ENCODE data around the gene NEDD4. TPM values are rescaled to one million over a fixed set of nuclear protein-coding genes. Genes with fewer than 3 reads are reported as not detected.

NEDD4 gene
- total RNA-seq, 1 donor from 2014 or later, result 24.1 TPM

- no peak overlapping the region for H3K27ac Mint-ChIP-seq (ENCODE audit: unreplicated experiment)
- H3K4me1 Mint-ChIP-seq (ENCODE audit: unreplicated experiment), result peaks cover 6% of the 10 kb centered on the region
- no peaks in the 10 kb centered on the region for H3K27me3 Mint-ChIP-seq (ENCODE audit: unreplicated experiment)
Observed at GRCh38 chr15:55999658-56000057, 6.2 kb upstream of the NEDD4 start.

GRCh38 chr15:55998478-55998877, 5.1 kb upstream of the NEDD4 start:
- no peaks in the 10 kb centered on the region for H3K9me3 Mint-ChIP-seq (ENCODE audit: unreplicated experiment)
- H3K4me3 Mint-ChIP-seq (ENCODE audit: unreplicated experiment), result no peak overlapping the region
- no peak overlapping the region for H3K27ac Mint-ChIP-seq (ENCODE audit: unreplicated experiment)
- TF ChIP-seq CTCF (IDR thresholded peaks at IDR 0.05), result no peak
- no peaks in the 10 kb centered on the region for H3K36me3 Mint-ChIP-seq (ENCODE audit: unreplicated experiment)
- no peaks in the 10 kb centered on the region for H3K27me3 Mint-ChIP-seq (ENCODE audit: unreplicated experiment)
- no peak for DNase-seq (ENCODE audit: extremely low spot score, unreplicated experiment)
- H3K4me1 Mint-ChIP-seq (ENCODE audit: unreplicated experiment), result peaks cover 12% of the 10 kb centered on the region

More at GRCh38 chr15:55999658-56000057, 6.2 kb upstream of the NEDD4 start:
- DNase-seq (ENCODE audit: extremely low spot score, unreplicated experiment), result no peak
- H3K9me3 Mint-ChIP-seq (ENCODE audit: unreplicated experiment), result no peaks in the 10 kb centered on the region
- H3K4me3 Mint-ChIP-seq (ENCODE audit: unreplicated experiment), result no peak overlapping the region
- no peaks in the 10 kb centered on the region for H3K36me3 Mint-ChIP-seq (ENCODE audit: unreplicated experiment)
- TF ChIP-seq CTCF (IDR thresholded peaks at IDR 0.05), result no peak

DNA sequence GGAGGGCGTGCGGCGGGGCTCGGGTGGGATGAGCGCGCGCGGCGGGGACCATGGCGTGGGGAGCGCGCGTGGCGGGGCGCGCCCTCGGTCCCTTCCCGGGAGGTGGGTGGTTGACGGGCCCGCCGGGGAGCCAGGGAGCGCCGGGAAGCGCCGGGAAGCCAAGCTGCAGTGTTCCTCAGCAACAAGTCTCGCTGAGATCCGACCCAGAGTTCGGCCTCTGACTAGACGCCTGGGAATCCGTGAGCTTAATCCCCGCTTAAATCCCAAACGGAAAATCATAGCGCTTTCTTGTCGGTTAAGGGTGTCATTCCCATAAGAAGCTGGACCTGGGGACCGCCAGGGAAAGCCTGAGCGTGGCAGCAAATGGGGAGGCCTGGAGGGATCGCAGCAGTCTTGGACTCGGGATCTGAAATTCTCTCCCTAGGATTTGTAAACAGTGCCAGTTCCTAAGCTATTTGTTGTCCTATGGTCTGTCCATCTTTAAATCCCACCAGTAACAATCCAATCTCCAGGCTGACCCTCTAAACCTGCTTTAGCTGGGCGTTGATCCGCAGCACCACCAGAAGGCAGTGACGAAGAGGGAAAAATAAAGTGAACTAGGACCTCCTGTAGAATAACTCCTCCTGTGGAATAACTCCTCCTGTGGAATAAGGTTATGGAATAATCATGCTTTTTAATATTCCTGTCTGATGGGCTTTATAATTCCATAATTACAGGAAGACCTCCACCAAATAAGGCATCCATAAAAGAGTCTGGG, 570 bp upstream of the NEDD4 start:
- peak overlapping the region; percentile 96 for H3K27ac Mint-ChIP-seq (ENCODE audit: unreplicated experiment)
- H3K4me3 Mint-ChIP-seq (ENCODE audit: unreplicated experiment), result peak overlapping the region; percentile 86
- H3K4me1 Mint-ChIP-seq (ENCODE audit: unreplicated experiment), result peaks cover 40% of the 10 kb centered on the region
- peaks cover 3% of the 10 kb centered on the region for H3K36me3 Mint-ChIP-seq (ENCODE audit: unreplicated experiment)
- H3K27me3 Mint-ChIP-seq (ENCODE audit: unreplicated experiment), result no peaks in the 10 kb centered on the region
- no peak for DNase-seq (ENCODE audit: extremely low spot score, unreplicated experiment)
- TF ChIP-seq CTCF (IDR thresholded peaks at IDR 0.05), result peak; percentile 32
- H3K9me3 Mint-ChIP-seq (ENCODE audit: unreplicated experiment), result no peaks in the 10 kb centered on the region

- Mint-ChIP-seq H3K27me3 (ENCODE audit: unreplicated experiment) (no peaks in the 10 kb centered on the region), H3K27ac (ENCODE audit: unreplicated experiment) (peak overlapping the region; percentile 83), H3K9me3 (ENCODE audit: unreplicated experiment) (no peaks in the 10 kb centered on the region), H3K4me3 (ENCODE audit: unreplicated experiment) (peak overlapping the region; percentile 89), H3K36me3 (ENCODE audit: unreplicated experiment) (peaks cover 3% of the 10 kb centered on the region), H3K4me1 (ENCODE audit: unreplicated experiment) (peaks cover 34% of the 10 kb centered on the region)
- no peak for DNase-seq (ENCODE audit: extremely low spot score, unreplicated experiment)
- no peak for TF ChIP-seq CTCF (IDR thresholded peaks at IDR 0.05)
Observed at GRCh38 chr15:55992769-55993110, 672 bp downstream of the NEDD4 start.

DNA sequence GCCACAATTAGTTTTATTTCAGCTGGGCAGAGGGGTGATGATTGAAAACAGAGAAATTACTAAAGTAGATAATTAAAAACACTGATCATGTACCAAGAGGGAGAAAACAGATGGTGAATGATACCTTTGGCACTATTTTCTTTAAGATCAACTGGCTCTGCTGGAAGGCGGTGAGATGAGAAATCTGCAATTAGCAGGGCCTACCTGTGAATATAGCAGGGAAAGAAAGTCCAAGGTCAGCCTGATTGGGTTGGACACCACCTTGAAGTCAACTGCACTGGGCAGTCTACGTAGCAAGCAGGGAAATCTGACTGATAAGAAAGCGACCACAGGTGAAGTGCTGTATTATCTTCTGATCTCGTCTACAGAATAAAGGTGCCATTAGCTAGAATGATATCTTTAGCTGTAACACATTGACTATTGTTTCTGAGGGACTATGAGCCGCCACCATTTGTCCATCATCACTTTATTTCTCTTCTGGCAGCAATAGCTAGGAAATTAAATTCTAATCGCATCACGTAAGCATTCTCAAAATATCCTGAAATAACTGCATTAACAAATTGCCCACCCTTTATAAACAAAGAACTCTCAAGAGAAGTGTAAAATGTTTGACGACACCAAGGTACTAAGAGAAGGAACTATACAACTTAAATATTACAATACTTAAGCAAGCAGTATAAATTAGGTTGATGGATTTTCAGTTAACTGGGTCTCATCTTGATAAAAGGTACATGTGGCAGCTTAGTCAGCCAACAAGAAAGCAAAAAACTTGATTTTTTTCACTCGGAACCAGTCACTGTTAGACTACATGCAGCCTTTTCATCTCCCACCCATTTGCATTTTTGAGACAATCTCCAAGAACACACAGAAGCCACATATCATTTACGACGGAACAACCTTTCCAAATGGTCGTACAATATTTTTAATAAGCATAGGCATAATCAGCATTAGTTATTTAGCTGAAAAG, 1.3 kb downstream of the NEDD4 start:
- Mint-ChIP-seq H3K9me3 (ENCODE audit: unreplicated experiment) (no peaks in the 10 kb centered on the region), H3K4me1 (ENCODE audit: unreplicated experiment) (peaks cover 34% of the 10 kb centered on the region), H3K27me3 (ENCODE audit: unreplicated experiment) (no peaks in the 10 kb centered on the region), H3K4me3 (ENCODE audit: unreplicated experiment) (peak overlapping the region; percentile 89), H3K27ac (ENCODE audit: unreplicated experiment) (peak overlapping the region; percentile 83), H3K36me3 (ENCODE audit: unreplicated experiment) (peaks cover 3% of the 10 kb centered on the region)
- no peak for TF ChIP-seq CTCF (IDR thresholded peaks at IDR 0.05)
- no peak for DNase-seq (ENCODE audit: extremely low spot score, unreplicated experiment)

Measured in osteocyte (in vitro differentiated cells).